Activated naive CD4-positive, alpha-beta T cell treated with anti-CD3 and anti-CD28 coated beads, Interleukin-2, amount 10 ng/mL, durations not matched to agents 7 days and 5 days (primary cell): ENCODE results near the gene SLC32A1.

Source experiments
- CTCF ChIA-PET: fragments of 350-600 bp; sonication (Branson Sonifier 250); formaldehyde crosslinking; loops from one replicate; lab custom pipeline; 2021; ENCODE audit warnings: antibody characterized with exemption; lab: Charles Lee
- DNase-seq: peaks from one replicate; pipeline ENCODE4 v3.0.0-alpha.2; 2020
- H3K27ac Mint-ChIP-seq: one replicate; pipeline ENCODE4 v1.8.0; 2021; ENCODE audit warnings: mild to moderate bottlenecking, moderate library complexity, mixed read lengths
- H3K27me3 Mint-ChIP-seq: one replicate; pipeline ENCODE4 v1.8.0; 2021; ENCODE audit warnings: mild to moderate bottlenecking, mixed read lengths
- H3K36me3 Mint-ChIP-seq: one replicate; pipeline ENCODE4 v1.8.0; 2021; ENCODE audit warnings: mixed read lengths
- H3K4me1 Mint-ChIP-seq: one replicate; pipeline ENCODE4 v1.8.0; 2021; ENCODE audit warnings: mixed read lengths
- H3K4me3 Mint-ChIP-seq: one replicate; pipeline ENCODE4 v1.8.0; 2021; ENCODE audit warnings: mild to moderate bottlenecking, moderate library complexity, mixed read lengths
- H3K9me3 Mint-ChIP-seq: one replicate; pipeline ENCODE4 v1.8.0; 2021; ENCODE audit warnings: mixed read lengths

SLC32A1 gene

GRCh38 chr20:38706509-38706908 is 17.8 kb upstream of the SLC32A1 start:
- no peak overlapping the region for H3K4me3 Mint-ChIP-seq
- H3K27me3 Mint-ChIP-seq: peaks cover 49% of the 10 kb centered on the region
- no peaks in the 10 kb centered on the region for H3K4me1 Mint-ChIP-seq
- no peak overlapping the region for H3K27ac Mint-ChIP-seq
- H3K36me3 Mint-ChIP-seq: no peaks in the 10 kb centered on the region
- DNase-seq: no peak
- no peaks in the 10 kb centered on the region for H3K9me3 Mint-ChIP-seq
- CTCF ChIA-PET: no interaction called here

GRCh38 chr20:38714308-38714707 is 10.0 kb upstream of the SLC32A1 start:
- H3K9me3 Mint-ChIP-seq: no peaks in the 10 kb centered on the region
- no peak for DNase-seq
- CTCF ChIA-PET: no interaction called here
- peaks cover 60% of the 10 kb centered on the region for H3K27me3 Mint-ChIP-seq
- no peaks in the 10 kb centered on the region for H3K4me1 Mint-ChIP-seq
- H3K27ac Mint-ChIP-seq: no peak overlapping the region
- H3K4me3 Mint-ChIP-seq: no peak overlapping the region
- H3K36me3 Mint-ChIP-seq: no peaks in the 10 kb centered on the region

GRCh38 chr20:38715646-38716045 is 8.6 kb upstream of the SLC32A1 start:
- H3K36me3 Mint-ChIP-seq: no peaks in the 10 kb centered on the region
- H3K4me1 Mint-ChIP-seq: no peaks in the 10 kb centered on the region
- peaks cover 69% of the 10 kb centered on the region for H3K27me3 Mint-ChIP-seq
- H3K27ac Mint-ChIP-seq: no peak overlapping the region
- no peaks in the 10 kb centered on the region for H3K9me3 Mint-ChIP-seq
- no peak for DNase-seq
- CTCF ChIA-PET: interaction anchor here (1.5 kb wide), 1 partner anchor 57 kb away, joined by 3 read pairs; no protein-coding TSS in a partner anchor
- no peak overlapping the region for H3K4me3 Mint-ChIP-seq

- no peak overlapping the region for H3K27ac Mint-ChIP-seq
Observed at GRCh38 chr20:38722683-38723016, 1.6 kb upstream of the SLC32A1 start.

GRCh38 chr20:38723017-38723847 is 1.1 kb upstream of the SLC32A1 start:
- peaks cover 100% of the 10 kb centered on the region for H3K27me3 Mint-ChIP-seq
- peak overlapping the region; percentile 30 for H3K27ac Mint-ChIP-seq
- DNase-seq: peak; percentile 25
- peaks cover 13% of the 10 kb centered on the region for H3K36me3 Mint-ChIP-seq
- no peaks in the 10 kb centered on the region for H3K9me3 Mint-ChIP-seq
- CTCF ChIA-PET: interaction anchor here (1.7 to 3.0 kb wide), 2 partner anchors 78 to 172 kb away, joined by 5 to 10 read pairs; no protein-coding TSS in a partner anchor
- H3K4me3 Mint-ChIP-seq: peak overlapping the region; percentile 35
- H3K4me1 Mint-ChIP-seq: peaks cover 37% of the 10 kb centered on the region

More at GRCh38 chr20:38722683-38723016, 1.6 kb upstream of the SLC32A1 start:
- H3K9me3 Mint-ChIP-seq: no peaks in the 10 kb centered on the region
- no peak overlapping the region for H3K4me3 Mint-ChIP-seq
- peaks cover 31% of the 10 kb centered on the region for H3K4me1 Mint-ChIP-seq
- peaks cover 100% of the 10 kb centered on the region for H3K27me3 Mint-ChIP-seq
- H3K36me3 Mint-ChIP-seq: peaks cover 7% of the 10 kb centered on the region
- CTCF ChIA-PET: interaction anchor here (1.7 kb wide), 1 partner anchor 172 kb away, joined by 5 read pairs; no protein-coding TSS in a partner anchor
- DNase-seq: no peak

- CTCF ChIA-PET: interaction anchor here (0.8 to 3.0 kb wide), 5 partner anchors 27 to 1963 kb away, joined by 3 to 10 read pairs (median 6); no protein-coding TSS in a partner anchor
- Mint-ChIP-seq H3K27ac (peak overlapping the region; percentile 83), H3K4me1 (peaks cover 48% of the 10 kb centered on the region), H3K4me3 (no peak overlapping the region), H3K27me3 (peaks cover 100% of the 10 kb centered on the region), H3K36me3 (peaks cover 18% of the 10 kb centered on the region), H3K9me3 (no peaks in the 10 kb centered on the region)
- DNase-seq: no peak
Observed at GRCh38 chr20:38724626-38725147, 401 bp downstream of the SLC32A1 start.

GRCh38 chr20:38725148-38725901 is 1.0 kb downstream of the SLC32A1 start:
- no peak for DNase-seq
- peak overlapping the region; percentile 62 for H3K27ac Mint-ChIP-seq
- H3K36me3 Mint-ChIP-seq: peaks cover 22% of the 10 kb centered on the region
- H3K9me3 Mint-ChIP-seq: no peaks in the 10 kb centered on the region
- CTCF ChIA-PET: interaction anchor here (0.9 to 3.0 kb wide), 7 partner anchors 19 to 324 kb away, joined by 3 to 10 read pairs (median 6); no protein-coding TSS in a partner anchor
- H3K27me3 Mint-ChIP-seq: peaks cover 100% of the 10 kb centered on the region
- H3K4me1 Mint-ChIP-seq: peaks cover 54% of the 10 kb centered on the region
- peak overlapping the region; percentile 40 for H3K4me3 Mint-ChIP-seq

GRCh38 chr20:38725931-38726803 is 1.9 kb downstream of the SLC32A1 start:
- Mint-ChIP-seq H3K27ac (peak overlapping the region; percentile 84), H3K36me3 (peaks cover 26% of the 10 kb centered on the region), H3K9me3 (no peaks in the 10 kb centered on the region), H3K4me3 (peak overlapping the region; percentile 40), H3K4me1 (peaks cover 61% of the 10 kb centered on the region), H3K27me3 (peaks cover 100% of the 10 kb centered on the region)
- peak; percentile 69 for DNase-seq
- CTCF ChIA-PET: interaction anchor here (0.6 to 3.0 kb wide), 10 partner anchors 18 to 323 kb away, joined by 3 to 10 read pairs (median 4); no protein-coding TSS in a partner anchor

- Mint-ChIP-seq H3K4me3 (peak overlapping the region; percentile 8), H3K4me1 (peaks cover 63% of the 10 kb centered on the region), H3K36me3 (peaks cover 26% of the 10 kb centered on the region), H3K9me3 (no peaks in the 10 kb centered on the region), H3K27ac (peak overlapping the region; percentile 84), H3K27me3 (peaks cover 100% of the 10 kb centered on the region)
- CTCF ChIA-PET: interaction anchor here (0.7 to 2.4 kb wide), 8 partner anchors 9 to 322 kb away, joined by 3 to 7 read pairs (median 4); no protein-coding TSS in a partner anchor
- DNase-seq: peak; percentile 63
Observed at GRCh38 chr20:38726804-38727606, 2.7 kb downstream of the SLC32A1 start.

- peaks cover 26% of the 10 kb centered on the region for H3K36me3 Mint-ChIP-seq
- peaks cover 100% of the 10 kb centered on the region for H3K27me3 Mint-ChIP-seq
- H3K27ac Mint-ChIP-seq: peak overlapping the region; percentile 84
- peak; percentile 29 for DNase-seq
- H3K9me3 Mint-ChIP-seq: no peaks in the 10 kb centered on the region
- peaks cover 63% of the 10 kb centered on the region for H3K4me1 Mint-ChIP-seq
- CTCF ChIA-PET: interaction anchor here (0.6 to 1.4 kb wide), 4 partner anchors 10 to 165 kb away, joined by 3 to 4 read pairs (median 4); no protein-coding TSS in a partner anchor
- H3K4me3 Mint-ChIP-seq: peak overlapping the region; percentile 55
Observed at GRCh38 chr20:38727607-38728190, 3.4 kb downstream of the SLC32A1 start.

- Mint-ChIP-seq H3K4me3 (peak overlapping the region; percentile 55), H3K36me3 (peaks cover 26% of the 10 kb centered on the region), H3K9me3 (no peaks in the 10 kb centered on the region), H3K27me3 (peaks cover 100% of the 10 kb centered on the region), H3K27ac (peak overlapping the region; percentile 84), H3K4me1 (peaks cover 60% of the 10 kb centered on the region)
- no peak for DNase-seq
- CTCF ChIA-PET: interaction anchor here (0.6 to 1.4 kb wide), 4 partner anchors 11 to 165 kb away, joined by 3 to 4 read pairs (median 4); no protein-coding TSS in a partner anchor
Observed at GRCh38 chr20:38728191-38728781, 4.0 kb downstream of the SLC32A1 start.
